Mononuclear cell (primary cell): ENCODE data around the gene TAT. TPM values are rescaled to one million over a fixed set of nuclear protein-coding genes. Genes with fewer than 3 reads are reported as not detected.
"Not testable (repeated sequence)": the region's sequence is repeated elsewhere in the genome, so short reads cannot be mapped to it uniquely, and the experiment has no call there.

Experiments used
- H3K27me3 ChIP-seq: 2 replicates; pipeline ENCODE4 v1.6.0; 2011; ENCODE audit warnings: low read length, control low read depth; ENCODE audit not compliant: insufficient read depth
- H3K4me1 ChIP-seq: 2 replicates; pipeline ENCODE4 v1.5.1; 2011; ENCODE audit warnings: mild to moderate bottlenecking, low read length, control low read depth; ENCODE audit not compliant: insufficient read depth
- H3K4me3 ChIP-seq: 2 replicates; pipeline ENCODE4 v1.5.1; 2011; ENCODE audit warnings: mild to moderate bottlenecking, low read length, moderate library complexity
- H3K9me3 ChIP-seq: 2 replicates; pipeline ENCODE4 v1.5.1; 2011; ENCODE audit warnings: low read depth, mild to moderate bottlenecking, control low read depth, low read length
- total RNA-seq: library from RNA; depleted of rRNA; stranded (reverse); fragments of >200 nt; gene quantifications from one replicate; pipeline ENCODE4 v1.2.3, GENCODE V29; 2012

TAT gene
- total RNA-seq, 1 donor = not detected

GRCh38 chr16:71593048-71593999, 16.4 kb upstream of the TAT start:
- no peaks in the 10 kb centered on the region for H3K9me3 ChIP-seq
- H3K4me1 ChIP-seq = no peaks in the 10 kb centered on the region
- H3K27me3 ChIP-seq = no peaks in the 10 kb centered on the region
- H3K4me3 ChIP-seq = no peak overlapping the region

- no peaks in the 10 kb centered on the region for H3K4me1 ChIP-seq
- H3K27me3 ChIP-seq = no peaks in the 10 kb centered on the region
- H3K4me3 ChIP-seq = no peak overlapping the region
- no peaks in the 10 kb centered on the region for H3K9me3 ChIP-seq
These were observed 15.0 kb upstream of the TAT start for GRCh38 chr16:71591917-71592316.

- Histone ChIP-seq H3K4me1 (no peaks in the 10 kb centered on the region), H3K27me3 (no peaks in the 10 kb centered on the region), H3K4me3 (no peak overlapping the region), H3K9me3 (no peaks in the 10 kb centered on the region)
These were observed 13.7 kb upstream of the TAT start for GRCh38 chr16:71590584-71590983.

- H3K4me3 ChIP-seq, H3K9me3 ChIP-seq, H3K4me1 ChIP-seq, H3K27me3 ChIP-seq: not testable (repeated sequence)
These were observed 13.2 kb upstream of the TAT start for GRCh38 chr16:71590071-71590470.

- H3K4me3 ChIP-seq, H3K9me3 ChIP-seq, H3K4me1 ChIP-seq, H3K27me3 ChIP-seq: not testable (repeated sequence)
These were observed 12.4 kb upstream of the TAT start for GRCh38 chr16:71589334-71589733.

- no peaks in the 10 kb centered on the region for H3K9me3 ChIP-seq
- no peak overlapping the region for H3K4me3 ChIP-seq
- H3K4me1 ChIP-seq = no peaks in the 10 kb centered on the region
- no peaks in the 10 kb centered on the region for H3K27me3 ChIP-seq
These were observed 8.4 kb upstream of the TAT start for GRCh38 chr16:71585318-71585703.

GRCh38 chr16:71584543-71585317, 7.8 kb upstream of the TAT start:
- H3K27me3 ChIP-seq = no peaks in the 10 kb centered on the region
- no peak overlapping the region for H3K4me3 ChIP-seq
- H3K9me3 ChIP-seq = no peaks in the 10 kb centered on the region
- H3K4me1 ChIP-seq = no peaks in the 10 kb centered on the region

- not testable (repeated sequence) for H3K27me3 ChIP-seq, H3K4me3 ChIP-seq, H3K4me1 ChIP-seq, H3K9me3 ChIP-seq
These were observed 5.6 kb upstream of the TAT start for GRCh38 chr16:71582553-71582848.

GRCh38 chr16:71574702-71575101, 2.2 kb downstream of the TAT start:
- H3K9me3 ChIP-seq = no peaks in the 10 kb centered on the region

GRCh38 chr16:71573387-71574094, 3.4 kb downstream of the TAT start:
- no peak overlapping the region for H3K4me3 ChIP-seq
- H3K9me3 ChIP-seq = no peaks in the 10 kb centered on the region
- no peaks in the 10 kb centered on the region for H3K4me1 ChIP-seq
- no peaks in the 10 kb centered on the region for H3K27me3 ChIP-seq

More at GRCh38 chr16:71574702-71575101, 2.2 kb downstream of the TAT start:
- Histone ChIP-seq H3K27me3 (no peaks in the 10 kb centered on the region), H3K4me3 (no peak overlapping the region), H3K4me1 (no peaks in the 10 kb centered on the region)

GRCh38 chr16:71572497-71573116, 4.3 kb downstream of the TAT start:
- no peaks in the 10 kb centered on the region for H3K4me1 ChIP-seq
- no peaks in the 10 kb centered on the region for H3K27me3 ChIP-seq
- no peaks in the 10 kb centered on the region for H3K9me3 ChIP-seq

GRCh38 chr16:71570144-71570543, 6.7 kb downstream of the TAT start:
- H3K4me1 ChIP-seq = peaks cover 14% of the 10 kb centered on the region
- no peak overlapping the region for H3K4me3 ChIP-seq
- no peaks in the 10 kb centered on the region for H3K27me3 ChIP-seq
- no peaks in the 10 kb centered on the region for H3K9me3 ChIP-seq

More at GRCh38 chr16:71572497-71573116, 4.3 kb downstream of the TAT start:
- no peak overlapping the region for H3K4me3 ChIP-seq

- H3K9me3 ChIP-seq = no peaks in the 10 kb centered on the region
- no peaks in the 10 kb centered on the region for H3K27me3 ChIP-seq
- no peak overlapping the region for H3K4me3 ChIP-seq
- H3K4me1 ChIP-seq = peaks cover 18% of the 10 kb centered on the region
These were observed 7.3 kb downstream of the TAT start for GRCh38 chr16:71569621-71570020.

- Histone ChIP-seq H3K4me3 (no peak overlapping the region), H3K9me3 (no peaks in the 10 kb centered on the region), H3K27me3 (no peaks in the 10 kb centered on the region), H3K4me1 (peaks cover 27% of the 10 kb centered on the region)
These were observed 8.3 kb downstream of the TAT start for GRCh38 chr16:71568551-71568950.

GRCh38 chr16:71567931-71568330, 9.0 kb downstream of the TAT start:
- H3K9me3 ChIP-seq = no peaks in the 10 kb centered on the region
- peaks cover 27% of the 10 kb centered on the region for H3K4me1 ChIP-seq
- no peaks in the 10 kb centered on the region for H3K27me3 ChIP-seq
- no peak overlapping the region for H3K4me3 ChIP-seq
